NCI-H2171 (cell line): ENCODE measurements around the gene KCNQ4.

Experiments
- DNase-seq: peaks from one replicate; lab custom pipeline; 2025; lab: John Stamatoyannopoulos, UW

Gene KCNQ4

GRCh38 chr1:40820251-40820797 lies 36.7 kb downstream of the KCNQ4 start:
- no peak for DNase-seq

GRCh38 chr1:40820911-40821693 lies 37.5 kb downstream of the KCNQ4 start:
- DNase-seq: no peak

GRCh38 chr1:40822890-40823289 lies 39.3 kb downstream of the KCNQ4 start:
- no peak for DNase-seq

- no peak for DNase-seq
These were observed 39.8 kb downstream of the KCNQ4 start for GRCh38 chr1:40823345-40823744.

- DNase-seq: no peak
These were observed 40.4 kb downstream of the KCNQ4 start for GRCh38 chr1:40823983-40824382.

GRCh38 chr1:40824591-40825434 lies 41.2 kb downstream of the KCNQ4 start:
- DNase-seq: no peak

GRCh38 chr1:40825435-40825788 lies 41.8 kb downstream of the KCNQ4 start:
- no peak for DNase-seq

GRCh38 chr1:40825996-40826395 lies 42.4 kb downstream of the KCNQ4 start:
- no peak for DNase-seq

GRCh38 chr1:40829631-40830245 lies 46.2 kb downstream of the KCNQ4 start:
- no peak for DNase-seq

- no peak for DNase-seq
These were observed 46.9 kb downstream of the KCNQ4 start for GRCh38 chr1:40830419-40830943.

- DNase-seq: no peak
These were observed 47.6 kb downstream of the KCNQ4 start for GRCh38 chr1:40831001-40831732.

GRCh38 chr1:40833979-40834378 lies 50.4 kb downstream of the KCNQ4 start:
- no peak for DNase-seq

GRCh38 chr1:40834968-40835545 lies 51.5 kb downstream of the KCNQ4 start:
- DNase-seq: no peak

- no peak for DNase-seq
These were observed 52.7 kb downstream of the KCNQ4 start for GRCh38 chr1:40836283-40836682.

GRCh38 chr1:40837601-40838000 lies 54.0 kb downstream of the KCNQ4 start:
- no peak for DNase-seq

GRCh38 chr1:40838045-40838979 lies 54.7 kb downstream of the KCNQ4 start:
- no peak for DNase-seq

- DNase-seq: no peak
These were observed 55.7 kb downstream of the KCNQ4 start for GRCh38 chr1:40838980-40839942.

- no peak for DNase-seq
These were observed 56.4 kb downstream of the KCNQ4 start for GRCh38 chr1:40839943-40840335.
